ENCODE data around the gene GTSF1L.
A peak's percentile ranks its signal among the peaks of the same experiment; 100 is the strongest.

GTSF1L gene

GRCh38 chr20:43680981-43681380, 45.8 kb downstream of the GTSF1L start:
- H4K20me1 ChIP-seq (ENCODE audit: low read depth, low read length), result no peaks in the 10 kb centered on the region

DNA sequence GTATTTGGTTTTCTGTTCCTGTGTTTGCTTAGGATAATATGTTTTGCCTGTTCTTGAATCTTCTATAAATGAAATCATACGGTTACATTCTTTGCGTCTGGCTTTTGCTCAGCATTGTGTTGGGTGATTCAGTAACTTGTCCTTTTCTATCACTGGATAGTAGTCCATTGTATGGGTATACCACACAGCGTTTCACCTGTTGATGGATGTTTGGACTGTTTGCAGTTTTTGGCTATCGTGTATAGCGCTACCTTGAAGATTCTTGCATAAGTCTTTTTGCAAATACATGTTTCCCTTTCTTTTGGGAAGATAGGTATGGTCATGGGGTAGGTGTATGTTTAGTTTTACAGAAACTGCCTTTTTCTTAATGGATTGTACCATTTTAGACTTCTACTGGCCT, 50.4 kb downstream of the GTSF1L start:
- Histone ChIP-seq H3K36me3 (ENCODE audit: low read length) (peaks cover 12% of the 10 kb centered on the region; the same call in 1 of the 2 replicates), H3K9ac (ENCODE audit: low read length) (no peak overlapping the region), H3K79me2 (ENCODE audit: insufficient read depth, low read length) (peaks cover 84% of the 10 kb centered on the region), H3F3A (ENCODE audit: insufficient read depth) (peaks cover 24% of the 10 kb centered on the region), H3K4me3 (ENCODE audit: insufficient read depth, low read length, poor library complexity, severe bottlenecking) (no peak overlapping the region), H3K4me2 (ENCODE audit: low read depth, low read length, poor library complexity, severe bottlenecking) (no peak overlapping the region), H2AFZ (ENCODE audit: low read depth, low read length, severe bottlenecking) (no peak overlapping the region), H3K27me3 (ENCODE audit: low read length) (no peaks in the 10 kb centered on the region), H4K20me1 (ENCODE audit: low read depth, low read length) (no peaks in the 10 kb centered on the region; the same call in 1 of the 2 replicates), H3K9me2 (replicated peaks; ENCODE audit: insufficient read depth, low read length) (no peaks in the 10 kb centered on the region), H3K9me3 (ENCODE audit: insufficient read depth, low read length) (no peaks in the 10 kb centered on the region), H3K27ac (ENCODE audit: low read depth, low read length) (no peak overlapping the region)
- TF ChIP-seq CTCF (IDR thresholded peaks at IDR 0.05; ENCODE audit: insufficient read depth, low read length, poor library complexity, severe bottlenecking), result no peak
- no peak for TF ChIP-seq EZH2phosphoT487 (conservative IDR thresholded peaks at IDR 0.05; ENCODE audit: low read length)

More at GRCh38 chr20:43680981-43681380, 45.8 kb downstream of the GTSF1L start:
- Histone ChIP-seq H3K27me3 (ENCODE audit: low read length) (no peaks in the 10 kb centered on the region), H3K9me3 (ENCODE audit: insufficient read depth, low read length) (no peaks in the 10 kb centered on the region), H3K79me2 (ENCODE audit: insufficient read depth, low read length) (peaks cover 58% of the 10 kb centered on the region), H3K4me3 (ENCODE audit: insufficient read depth, low read length, poor library complexity, severe bottlenecking) (peak overlapping the region; percentile 14), H3K27ac (ENCODE audit: low read depth, low read length) (peak overlapping the region; percentile 97), H3F3A (ENCODE audit: insufficient read depth) (peaks cover 37% of the 10 kb centered on the region), H3K9ac (ENCODE audit: low read length) (peak overlapping the region; percentile 64), H3K4me2 (ENCODE audit: low read depth, low read length, poor library complexity, severe bottlenecking) (peak overlapping the region; percentile 63), H3K36me3 (ENCODE audit: low read length) (peaks cover 8% of the 10 kb centered on the region), H2AFZ (ENCODE audit: low read depth, low read length, severe bottlenecking) (no peak overlapping the region), H3K9me2 (replicated peaks; ENCODE audit: insufficient read depth, low read length) (no peaks in the 10 kb centered on the region)
- TF ChIP-seq CTCF (IDR thresholded peaks at IDR 0.05; ENCODE audit: insufficient read depth, low read length, poor library complexity, severe bottlenecking) (no peak), EZH2phosphoT487 (conservative IDR thresholded peaks at IDR 0.05; ENCODE audit: low read length) (no peak)
